Hepatocyte (in vitro differentiated cells): ENCODE measurements around the gene MSH3. TPM values are rescaled to one million over a fixed set of nuclear protein-coding genes. Genes with fewer than 3 reads are reported as not detected.

ENCODE experiments used
- DNase-seq: peaks from one replicate; pipeline ENCODE4 v3.0.0-alpha.2; 2016; ENCODE audit warnings: low spot score
- H2AFZ ChIP-seq: fragments of 200-600 bp; sonication (generic); 2 replicates; pipeline ENCODE4 v1.6.0; 2016; ENCODE audit warnings: antibody characterized with exemption, mild to moderate bottlenecking
- H3K27ac ChIP-seq: fragments of 200-600 bp; sonication (generic); 2 replicates; pipeline ENCODE4 v1.5.1; 2016; ENCODE audit warnings: mild to moderate bottlenecking
- H3K27me3 ChIP-seq: fragments of 200-600 bp; sonication (generic); 2 replicates; pipeline ENCODE4 v1.6.1; 2016
- H3K36me3 ChIP-seq: fragments of 200-600 bp; sonication (generic); replicated peaks from 2 replicates; pipeline ENCODE4 v1.5.1; 2016; ENCODE audit warnings: low read depth; ENCODE audit not compliant: insufficient read depth
- H3K4me1 ChIP-seq: fragments of 200-600 bp; sonication (generic); 2 replicates; pipeline ENCODE4 v1.5.1; 2016; ENCODE audit warnings: mild to moderate bottlenecking, moderate library complexity; ENCODE audit not compliant: insufficient read depth
- H3K4me2 ChIP-seq: fragments of 200-600 bp; sonication (generic); 2 replicates; pipeline ENCODE4 v1.6.0; 2016
- H3K4me3 ChIP-seq: fragments of 200-600 bp; sonication (generic); 2 replicates; pipeline ENCODE4 v1.5.1; 2016; ENCODE audit warnings: mild to moderate bottlenecking
- H3K79me2 ChIP-seq: fragments of 200-600 bp; sonication (generic); 2 replicates; pipeline ENCODE4 v1.6.0; 2017; ENCODE audit warnings: mild to moderate bottlenecking
- H3K9me2 ChIP-seq: fragments of 200-600 bp; sonication (generic); replicated peaks from 2 replicates; pipeline ENCODE4 v1.6.0; 2017; ENCODE audit warnings: mild to moderate bottlenecking; ENCODE audit not compliant: insufficient read depth
- H3K9me3 ChIP-seq: fragments of 200-600 bp; sonication (generic); 2 replicates; pipeline ENCODE4 v1.5.1; 2016; ENCODE audit warnings: low read depth, mild to moderate bottlenecking
- H4K20me1 ChIP-seq: fragments of 200-600 bp; sonication (generic); 2 replicates; pipeline ENCODE4 v1.6.0; 2016; ENCODE audit warnings: mild to moderate bottlenecking; ENCODE audit not compliant: insufficient read depth, poor library complexity, severe bottlenecking
- CTCF ChIP-seq: fragments of 200-600 bp; sonication (generic); IDR thresholded peaks from 2 replicates; pipeline ENCODE4 v1.5.1; 2016; ENCODE audit warnings: antibody characterized with exemption, mild to moderate bottlenecking; ENCODE audit not compliant: poor library complexity
- EZH2 ChIP-seq: fragments of 200-600 bp; sonication (generic); IDR thresholded peaks from 2 replicates; pipeline ENCODE4 v1.6.1; 2016; ENCODE audit warnings: antibody characterized with exemption, mild to moderate bottlenecking, borderline replicate concordance
- EZH2phosphoT487 ChIP-seq: fragments of 200-600 bp; sonication (generic); IDR thresholded peaks from one replicate; pipeline ENCODE4 v1.6.1; 2018; ENCODE audit warnings: antibody characterized with exemption, mild to moderate bottlenecking, low read depth, moderate library complexity; ENCODE audit not compliant: unreplicated experiment, severe bottlenecking
- WGBS: methylation state at CpG from one replicate; pipeline ENCODE4 v1.1.6; 2016; ENCODE audit warnings: low lambda C conversion rate; ENCODE audit errors: missing lambda C conversion rate; 5-methylcytosine and 5-hydroxymethylcytosine counted together
- polyA plus RNA-seq: library from polyadenylated mRNA; unstranded; fragments of >200 nt; fragmentation: Nextera tagmentation; extraction: Ambion mirVana; gene quantifications from 2 replicates; pipeline ENCODE4 v1.2.1, GENCODE V29; 2016
- total RNA-seq: library from RNA; depleted of rRNA; stranded (reverse); fragments of >200 nt; gene quantifications from 2 replicates; pipeline ENCODE4 v1.2.3, GENCODE V29; 2014

The MSH3 gene
- total and polyA plus RNA-seq, 2 experiments from 2014 or later: 8.1 to 13.2 TPM

- no peak overlapping the region for H3K27ac ChIP-seq
- H3K79me2 ChIP-seq: no peaks in the 10 kb centered on the region
- no peak overlapping the region for H3K4me3 ChIP-seq
- H4K20me1 ChIP-seq: no peaks in the 10 kb centered on the region
- H3K4me2 ChIP-seq: no peak overlapping the region
- no peak for TF ChIP-seq EZH2phosphoT487
- no peak for TF ChIP-seq CTCF
- no peak for TF ChIP-seq EZH2
- H3K27me3 ChIP-seq: no peaks in the 10 kb centered on the region
- H3K4me1 ChIP-seq: peaks cover 3% of the 10 kb centered on the region
- no peaks in the 10 kb centered on the region for H3K36me3 ChIP-seq
- no peaks in the 10 kb centered on the region for H3K9me3 ChIP-seq
- no peaks in the 10 kb centered on the region for H3K9me2 ChIP-seq
- DNase-seq: no peak
- WGBS: 20% methylated on average over 1 of the region's 1 CpG
- no peak overlapping the region for H2AFZ ChIP-seq
Observed at GRCh38 chr5:80701597-80701996, 47.1 kb downstream of the MSH3 start.

GRCh38 chr5:80703291-80703690, 48.8 kb downstream of the MSH3 start:
- H3K9me2 ChIP-seq: no peaks in the 10 kb centered on the region
- H2AFZ ChIP-seq: no peak overlapping the region
- no peak overlapping the region for H3K4me3 ChIP-seq
- no peaks in the 10 kb centered on the region for H3K9me3 ChIP-seq
- no peaks in the 10 kb centered on the region for H4K20me1 ChIP-seq
- TF ChIP-seq EZH2phosphoT487 (no peak), EZH2 (no peak), CTCF (no peak)
- DNase-seq: no peak
- H3K4me1 ChIP-seq: peaks cover 3% of the 10 kb centered on the region
- H3K27ac ChIP-seq: no peak overlapping the region
- H3K27me3 ChIP-seq: no peaks in the 10 kb centered on the region
- no peaks in the 10 kb centered on the region for H3K79me2 ChIP-seq
- no peak overlapping the region for H3K4me2 ChIP-seq
- no peaks in the 10 kb centered on the region for H3K36me3 ChIP-seq

GRCh38 chr5:80703747-80704146, 49.3 kb downstream of the MSH3 start:
- 90% methylated on average over 5 of the region's 5 CpGs for WGBS
- no peaks in the 10 kb centered on the region for H3K79me2 ChIP-seq
- no peak for TF ChIP-seq EZH2phosphoT487
- TF ChIP-seq EZH2: no peak
- no peak for TF ChIP-seq CTCF
- DNase-seq: no peak
- H2AFZ ChIP-seq: no peak overlapping the region
- H3K9me2 ChIP-seq: no peaks in the 10 kb centered on the region
- no peaks in the 10 kb centered on the region for H4K20me1 ChIP-seq
- no peaks in the 10 kb centered on the region for H3K36me3 ChIP-seq
- peaks cover 3% of the 10 kb centered on the region for H3K4me1 ChIP-seq
- H3K27ac ChIP-seq: no peak overlapping the region
- H3K4me3 ChIP-seq: no peak overlapping the region
- H3K4me2 ChIP-seq: no peak overlapping the region
- no peaks in the 10 kb centered on the region for H3K27me3 ChIP-seq
- H3K9me3 ChIP-seq: no peaks in the 10 kb centered on the region

- H3K4me3 ChIP-seq: no peak overlapping the region
- no peak overlapping the region for H2AFZ ChIP-seq
- H3K27ac ChIP-seq: no peak overlapping the region
- no peaks in the 10 kb centered on the region for H3K36me3 ChIP-seq
- no peaks in the 10 kb centered on the region for H4K20me1 ChIP-seq
- H3K79me2 ChIP-seq: no peaks in the 10 kb centered on the region
- DNase-seq: no peak
- H3K9me3 ChIP-seq: no peaks in the 10 kb centered on the region
- H3K4me2 ChIP-seq: no peak overlapping the region
- H3K27me3 ChIP-seq: no peaks in the 10 kb centered on the region
- 64% methylated on average over 1 of the region's 1 CpG for WGBS
- H3K9me2 ChIP-seq: no peaks in the 10 kb centered on the region
- TF ChIP-seq EZH2 (no peak), EZH2phosphoT487 (no peak), CTCF (no peak)
- H3K4me1 ChIP-seq: peaks cover 3% of the 10 kb centered on the region
Observed at GRCh38 chr5:80704221-80704620, 49.8 kb downstream of the MSH3 start.
